Small intestine (tissue), 7 donors: ENCODE data around the gene PRIM1. TPM values are rescaled to one million over a fixed set of nuclear protein-coding genes. Genes with fewer than 3 reads are reported as not detected.

ENCODE experiments used
- DNase-seq, 2 donors: peaks; one replicate each; pipeline versions ENCODE4 v3.0.0 to v3.0.0-alpha.2; 2013
- FAIRE-seq: peaks from 2 replicates; lab custom pipeline; 2012; peaks lifted over from hg19 to GRCh38; lab: Jason Lieb, UNC
- H3K27ac ChIP-seq, 3 donors: one replicate each; pipeline ENCODE4 v1.5.1; 2013; ENCODE audit warnings: low read length in 2 of 3, mild to moderate bottlenecking in 2 of 3, control low read depth in 1 of 3, inconsistent platforms in 1 of 3, low read depth in 1 of 3, moderate library complexity in 1 of 3
- H3K27me3 ChIP-seq, 3 donors: one replicate each; pipeline ENCODE4 v1.6.1; 2013; ENCODE audit warnings: low read length in 3 of 3, inconsistent platforms in 1 of 3; ENCODE audit not compliant: control insufficient read depth in 3 of 3, insufficient read depth in 3 of 3
- H3K36me3 ChIP-seq, 3 donors: one replicate each; pipeline ENCODE4 v1.6.1; 2013; ENCODE audit warnings: low read length in 3 of 3, inconsistent platforms in 1 of 3, low read depth in 1 of 3, mild to moderate bottlenecking in 1 of 3, moderate library complexity in 1 of 3; ENCODE audit not compliant: control insufficient read depth in 3 of 3, insufficient read depth in 2 of 3
- H3K4me1 ChIP-seq, 3 donors: one replicate each; pipeline ENCODE4 v1.6.1; 2013; ENCODE audit warnings: low read length in 2 of 3, inconsistent platforms in 1 of 3, low read depth in 1 of 3, mild to moderate bottlenecking in 1 of 3, moderate library complexity in 1 of 3; ENCODE audit not compliant: control insufficient read depth in 3 of 3, insufficient read depth in 2 of 3
- H3K4me3 ChIP-seq, 3 donors: one replicate each; pipeline ENCODE4 v1.5.1; 2013; ENCODE audit warnings: low read length in 3 of 3, control low read depth in 1 of 3, inconsistent platforms in 1 of 3, low read depth in 1 of 3, mild to moderate bottlenecking in 1 of 3, moderate library complexity in 1 of 3
- H3K9me3 ChIP-seq, 2 donors: one replicate each; pipeline ENCODE4 v1.6.1; 2013; ENCODE audit warnings: low read depth in 1 of 2, low read length in 1 of 2; ENCODE audit not compliant: control insufficient read depth in 2 of 2, insufficient read depth in 1 of 2
- WGBS, 3 donors: extraction: QIAGEN DNeasy Blood & Tissue Kit; methylation state at CpG; one replicate each; pipeline ENCODE4 v1.1.7; 2013; 5-methylcytosine and 5-hydroxymethylcytosine counted together
- polyA plus RNA-seq, 4 donors: library from polyadenylated mRNA; stranded (reverse) in 3 of 4; unstranded in 1 of 4; fragments of 200-250 nt in 3 of 4; fragments of 120-200 nt in 1 of 4; gene quantifications; one replicate each; pipeline versions ENCODE4 v1.2.1 to v1.2.3, GENCODE V29; 2013
- donor health status: healthy with polysubstance abuse.
- donor health status: control.
- donor health status: control.
- donor health status: Bipolar disorder and iron deficiency.
- donor health status: healthy.

PRIM1 gene
- polyA plus RNA-seq, 4 donors, result 2.0 to 14.7 (median 8.6) TPM

GRCh38 chr12:56787498-56787897 lies 35.4 kb upstream of the PRIM1 start:
- FAIRE-seq, result peak; percentile 64
- Histone ChIP-seq H3K4me1 (no peaks in the 10 kb centered on the region), H3K27ac (no peak overlapping the region), H3K36me3 (no peaks in the 10 kb centered on the region), H3K4me3 (no peak overlapping the region), H3K9me3 (peaks cover 0 to 3% of the 10 kb centered on the region in 2 donors), H3K27me3 (no peaks in the 10 kb centered on the region)
- DNase-seq, result no peak

DNA sequence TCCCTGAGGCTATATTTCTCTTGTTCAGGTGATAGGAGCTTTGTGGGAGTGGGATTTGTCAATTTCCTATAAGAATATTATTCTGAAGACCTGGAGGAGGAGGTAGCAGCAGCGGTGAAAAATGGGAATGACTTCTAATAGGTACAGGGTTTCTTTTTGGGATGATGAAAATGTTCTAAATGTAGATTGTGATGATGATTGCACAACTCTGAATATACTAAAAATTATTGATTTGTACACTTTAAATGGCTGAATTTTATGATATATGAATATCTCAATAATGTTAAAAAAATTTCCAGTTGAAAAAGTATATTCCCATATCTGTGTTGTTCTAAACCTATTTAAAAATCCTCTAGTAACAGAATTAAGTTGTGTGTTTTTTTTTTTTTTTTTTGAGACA lies 33.8 kb upstream of the PRIM1 start:
- WGBS, 3 donors, result 94 to 97% (median 94%) methylated on average over 1 of the region's 1 CpG

GRCh38 chr12:56785141-56785865 lies 33.2 kb upstream of the PRIM1 start:
- Histone ChIP-seq H3K36me3 (no peaks in the 10 kb centered on the region), H3K4me1 (no peaks in the 10 kb centered on the region), H3K27me3 (no peaks in the 10 kb centered on the region), H3K27ac (no peak overlapping the region), H3K9me3 (no peaks in the 10 kb centered on the region), H3K4me3 (no peak overlapping the region)
- DNase-seq (no peak), FAIRE-seq (no peak)
- WGBS, 3 donors, result 54 to 72% (median 59%) methylated on average over 2 of the region's 2 CpGs

More for the DNA sequence above, 33.8 kb upstream of the PRIM1 start:
- Histone ChIP-seq H3K4me1 (no peaks in the 10 kb centered on the region), H3K27ac (no peak overlapping the region), H3K27me3 (no peaks in the 10 kb centered on the region), H3K36me3 (no peaks in the 10 kb centered on the region), H3K9me3 (peaks cover 0 to 3% of the 10 kb centered on the region in 2 donors), H3K4me3 (no peak overlapping the region)
- no peak for FAIRE-seq
- no peak for DNase-seq

GRCh38 chr12:56781726-56782125 lies 29.6 kb upstream of the PRIM1 start:
- H3K27ac ChIP-seq, result no peak overlapping the region
- 88 to 98% (median 96%) methylated on average over 4 of the region's 4 CpGs for WGBS, 3 donors
- H3K4me3 ChIP-seq, result no peak overlapping the region
- no peaks in the 10 kb centered on the region for H3K27me3 ChIP-seq
- H3K9me3 ChIP-seq, result no peaks in the 10 kb centered on the region
- no peaks in the 10 kb centered on the region for H3K36me3 ChIP-seq
- H3K4me1 ChIP-seq, result no peaks in the 10 kb centered on the region
- no peak for DNase-seq
- no peak for FAIRE-seq

DNA sequence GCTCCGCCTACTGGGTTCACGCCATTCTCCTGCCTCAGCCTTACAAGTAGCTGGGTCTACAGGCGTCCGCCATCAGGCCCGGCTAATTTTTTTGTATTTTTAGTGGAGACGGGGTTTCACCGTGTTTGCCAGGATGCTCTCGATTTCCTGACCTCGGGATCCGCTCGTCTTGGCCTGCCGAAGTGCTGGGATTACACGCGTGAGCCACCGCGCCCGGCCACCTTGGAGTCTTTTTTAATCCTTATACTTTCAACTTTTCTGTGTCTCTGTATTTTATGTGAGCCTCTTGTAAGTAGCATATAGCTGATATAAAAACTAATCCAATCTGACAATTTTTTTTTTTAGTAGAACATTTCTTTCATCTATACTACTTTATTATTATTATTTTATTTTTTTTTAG lies 26.6 kb upstream of the PRIM1 start:
- no peak for FAIRE-seq
- WGBS, 3 donors, result 93 to 97% (median 96%) methylated on average over 17 of the region's 17 CpGs
- no peak overlapping the region for H3K27ac ChIP-seq

DNA sequence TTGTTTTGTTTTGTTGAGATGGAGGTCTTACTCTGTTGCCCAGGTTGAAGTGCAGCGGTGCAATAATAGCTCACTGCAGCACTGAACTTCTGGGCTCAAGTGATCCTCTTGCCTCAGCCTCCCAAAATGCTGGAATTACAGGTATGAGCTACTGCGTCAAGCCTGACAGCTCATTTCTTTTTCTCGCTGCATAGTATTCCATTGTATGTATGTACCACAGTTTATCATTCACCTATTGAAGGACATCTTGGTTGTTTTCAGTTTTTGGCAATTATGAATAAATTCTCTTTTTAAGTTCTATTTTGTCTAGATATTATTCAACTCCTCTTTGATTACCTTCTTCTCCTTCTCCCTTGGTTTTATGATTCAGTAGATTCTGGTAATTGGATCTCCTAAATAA lies 24.5 kb upstream of the PRIM1 start:
- no peaks in the 10 kb centered on the region for H3K4me1 ChIP-seq
- H3K9me3 ChIP-seq, result no peaks in the 10 kb centered on the region
- no peak overlapping the region for H3K4me3 ChIP-seq
- no peaks in the 10 kb centered on the region for H3K36me3 ChIP-seq
- WGBS, 3 donors, result 95 to 99% (median 96%) methylated on average over 3 of the region's 3 CpGs
- DNase-seq (no peak), FAIRE-seq (no peak)
- H3K27me3 ChIP-seq, result no peaks in the 10 kb centered on the region
- H3K27ac ChIP-seq, result no peak overlapping the region

More for the DNA sequence above, 26.6 kb upstream of the PRIM1 start:
- Histone ChIP-seq H3K4me3 (no peak overlapping the region), H3K36me3 (no peaks in the 10 kb centered on the region), H3K27me3 (no peaks in the 10 kb centered on the region), H3K4me1 (no peaks in the 10 kb centered on the region), H3K9me3 (no peaks in the 10 kb centered on the region)
- DNase-seq, result no peak

DNA sequence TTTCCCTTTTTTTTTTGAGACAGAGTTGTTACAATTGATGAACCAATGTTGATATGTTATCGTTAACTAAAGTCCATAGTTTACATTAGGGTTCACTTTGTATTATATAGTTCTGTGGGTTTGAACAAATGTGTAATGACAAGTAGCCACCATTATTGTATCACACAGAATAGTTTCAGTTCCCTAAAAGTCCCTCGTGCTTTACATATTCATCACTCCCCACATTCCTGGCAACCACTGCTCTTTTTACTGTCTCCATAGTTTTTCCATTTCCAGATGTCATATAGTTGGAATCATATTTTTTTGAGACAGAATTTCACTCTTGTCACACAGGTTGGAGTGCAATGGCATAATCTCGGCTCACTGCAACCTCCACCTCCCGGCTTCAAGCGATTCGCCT lies 23.5 kb upstream of the PRIM1 start:
- DNase-seq (no peak), FAIRE-seq (no peak)
- Histone ChIP-seq H3K4me3 (no peak overlapping the region), H3K36me3 (no peaks in the 10 kb centered on the region), H3K27me3 (no peaks in the 10 kb centered on the region), H3K4me1 (no peaks in the 10 kb centered on the region), H3K9me3 (no peaks in the 10 kb centered on the region), H3K27ac (no peak overlapping the region)
- WGBS, 3 donors, result 66 to 82% (median 77%) methylated on average over 6 of the region's 6 CpGs

GRCh38 chr12:56773113-56773512 lies 21.0 kb upstream of the PRIM1 start:
- 81 to 96% (median 88%) methylated on average over 2 of the region's 2 CpGs for WGBS, 3 donors
- DNase-seq (no peak), FAIRE-seq (no peak)
- Histone ChIP-seq H3K36me3 (no peaks in the 10 kb centered on the region), H3K4me3 (no peak overlapping the region), H3K27ac (no peak overlapping the region), H3K27me3 (no peaks in the 10 kb centered on the region), H3K4me1 (no peaks in the 10 kb centered on the region), H3K9me3 (no peaks in the 10 kb centered on the region)

DNA sequence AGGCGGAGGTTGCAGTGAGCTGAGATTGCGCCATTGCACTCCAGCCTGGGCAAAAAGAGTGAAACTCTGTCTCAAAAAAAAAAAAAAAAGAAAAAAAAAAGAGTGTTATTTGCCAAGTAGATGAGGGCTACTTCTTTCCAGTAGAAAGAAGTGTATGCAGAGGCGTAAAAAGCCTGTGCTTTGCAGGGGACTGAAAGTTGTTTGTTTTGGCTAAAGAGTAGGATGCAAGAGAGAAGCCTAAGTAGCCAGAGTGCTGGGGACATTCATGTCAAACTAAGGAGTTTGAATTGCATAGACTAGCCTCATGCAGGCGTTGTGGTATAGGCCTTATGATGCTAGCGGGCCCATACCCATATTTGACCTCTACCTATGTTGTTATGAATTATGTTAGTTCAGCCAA lies 20.5 kb upstream of the PRIM1 start:
- Histone ChIP-seq H3K36me3 (no peaks in the 10 kb centered on the region), H3K27ac (no peak overlapping the region), H3K27me3 (no peaks in the 10 kb centered on the region), H3K4me3 (no peak overlapping the region), H3K9me3 (no peaks in the 10 kb centered on the region), H3K4me1 (no peaks in the 10 kb centered on the region)
- 88 to 94% (median 93%) methylated on average over 5 of the region's 5 CpGs for WGBS, 3 donors
- no peak for DNase-seq
- no peak for FAIRE-seq
